Aorta (tissue), 5 donors: ENCODE results near the gene JAG2. TPM values are rescaled to one million over a fixed set of nuclear protein-coding genes. Genes with fewer than 3 reads are reported as not detected.

Source experiments
- ATAC-seq: fragments of 200-7000 bp; cut with Tn5 transposase; one replicate; pipeline ENCODE4 v1.9.1; 2022; ENCODE audit warnings: moderate library complexity; ENCODE audit not compliant: low FRiP score
- DNase-seq, 2 donors: peaks; one replicate each; pipeline ENCODE4 v3.0.0-alpha.2; 2020
- H3K27ac ChIP-seq, 2 donors: one replicate each; pipeline ENCODE4 v1.5.1; 2013; ENCODE audit warnings: low read length in 2 of 2, mild to moderate bottlenecking in 2 of 2, moderate library complexity in 2 of 2, control low read depth in 1 of 2, inconsistent platforms in 1 of 2, low read depth in 1 of 2
- H3K27me3 ChIP-seq, 2 donors: one replicate each; pipeline ENCODE4 v1.6.1; 2013; ENCODE audit warnings: control low read depth in 1 of 2, low read length in 1 of 2, mild to moderate bottlenecking in 1 of 2, moderate library complexity in 1 of 2; ENCODE audit not compliant: insufficient read depth in 2 of 2, control insufficient read depth in 1 of 2
- H3K36me3 ChIP-seq, 2 donors: one replicate each; pipeline ENCODE4 v1.6.1; 2013; ENCODE audit warnings: control low read depth in 1 of 2, low read length in 1 of 2, mild to moderate bottlenecking in 1 of 2; ENCODE audit not compliant: insufficient read depth in 2 of 2, control insufficient read depth in 1 of 2
- H3K4me1 ChIP-seq, 2 donors: one replicate each; pipeline ENCODE4 v1.6.1; 2013; ENCODE audit warnings: low read length in 2 of 2, control low read depth in 1 of 2, mild to moderate bottlenecking in 1 of 2, moderate library complexity in 1 of 2; ENCODE audit not compliant: insufficient read depth in 2 of 2, control insufficient read depth in 1 of 2
- H3K4me3 ChIP-seq, 2 donors: one replicate each; pipeline ENCODE4 v1.5.1; 2013; ENCODE audit warnings: low read length in 2 of 2, control low read depth in 1 of 2, mild to moderate bottlenecking in 1 of 2
- H3K9me3 ChIP-seq: one replicate; pipeline ENCODE4 v1.6.1; 2013; ENCODE audit warnings: mild to moderate bottlenecking, low read length; ENCODE audit not compliant: control insufficient read depth
- WGBS, 2 donors: extraction: QIAGEN DNeasy Blood & Tissue Kit; methylation state at CpG; one replicate each; pipeline ENCODE4 v1.1.7; 2013; 5-methylcytosine and 5-hydroxymethylcytosine counted together
- intact Hi-C, 2 donors: fragments of 100-400 bp; cut with DNase I; formaldehyde crosslinking; loops; one replicate each; pipeline versions ENCODE4 v1.14.2 to v1.15.0; 2022
- polyA plus RNA-seq, 2 donors: library from polyadenylated mRNA; stranded (reverse); fragments of 200-250 nt; gene quantifications; one replicate each; pipeline ENCODE4 v1.2.3, GENCODE V29; 2013
- total RNA-seq, 2 donors: library from RNA; stranded (reverse); fragmentation: NEBNext Ultra II Directional; extraction: Animal tissue kit (Norgen Biotek cat#: 25700); gene quantifications; one replicate each; pipeline ENCODE4 v1.2.1, GENCODE V29; 2021
- donor health status: healthy with polysubstance abuse.
- donor health status: Bipolar disorder and iron deficiency.
- donor health status: DM: no; HTN: no; CAD: no.
- donor health status: DM: no; HTN: no; CAD: no.
- donor health status: DM: yes; HTN: yes; CAD: no.

Gene JAG2
- total and polyA plus RNA-seq, 4 donors: 0.13 to 32.1 (median 8.1) TPM

DNA sequence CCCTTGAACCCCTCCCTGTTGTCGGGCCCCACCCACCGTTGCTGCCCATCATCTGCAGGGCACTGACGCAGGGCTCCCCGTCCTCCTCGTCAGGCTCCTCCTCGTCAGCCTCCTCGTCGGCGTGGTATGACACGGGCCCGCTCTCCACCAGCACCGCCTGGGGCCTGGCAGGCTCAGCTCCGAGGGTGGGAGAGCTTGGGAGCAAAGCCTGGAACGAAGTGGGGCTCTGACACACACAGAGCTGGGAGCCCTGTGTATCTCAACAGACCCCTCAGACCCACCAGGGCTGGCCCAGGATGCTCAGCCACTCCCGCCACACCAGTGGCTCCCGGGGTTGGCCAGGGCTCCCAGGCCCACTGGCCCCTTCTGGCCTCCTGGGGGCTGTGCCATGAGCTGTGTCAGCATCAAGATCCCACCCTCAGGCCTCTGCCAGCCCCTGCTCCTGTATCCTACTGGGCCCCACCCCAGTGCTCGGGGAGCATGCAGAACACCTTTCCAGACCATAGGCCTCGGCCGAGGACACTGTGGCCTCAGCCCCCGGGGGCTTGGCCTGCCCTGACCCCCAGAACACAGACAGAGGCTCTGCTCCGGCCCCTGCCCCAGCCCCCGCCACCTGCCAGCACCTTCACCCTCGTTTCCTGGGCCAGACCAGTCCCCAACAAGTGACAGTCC is 42.6 kb upstream of the JAG2 start:
- H3K9me3 ChIP-seq: no peaks in the 10 kb centered on the region
- H3K4me3 ChIP-seq: no peak overlapping the region
- intact Hi-C loops: loop anchor here in 1 of 2 donors (10.0 kb wide), 1 partner anchor 54 kb away; no protein-coding TSS in a partner anchor
- no peaks in the 10 kb centered on the region for H3K4me1 ChIP-seq
- ATAC-seq (no peak), DNase-seq (no peak)
- no peaks in the 10 kb centered on the region for H3K36me3 ChIP-seq
- WGBS, 2 donors: 91 to 92% methylated on average over 23 of the region's 23 CpGs
- no peaks in the 10 kb centered on the region for H3K27me3 ChIP-seq
- H3K27ac ChIP-seq: no peak overlapping the region

DNA sequence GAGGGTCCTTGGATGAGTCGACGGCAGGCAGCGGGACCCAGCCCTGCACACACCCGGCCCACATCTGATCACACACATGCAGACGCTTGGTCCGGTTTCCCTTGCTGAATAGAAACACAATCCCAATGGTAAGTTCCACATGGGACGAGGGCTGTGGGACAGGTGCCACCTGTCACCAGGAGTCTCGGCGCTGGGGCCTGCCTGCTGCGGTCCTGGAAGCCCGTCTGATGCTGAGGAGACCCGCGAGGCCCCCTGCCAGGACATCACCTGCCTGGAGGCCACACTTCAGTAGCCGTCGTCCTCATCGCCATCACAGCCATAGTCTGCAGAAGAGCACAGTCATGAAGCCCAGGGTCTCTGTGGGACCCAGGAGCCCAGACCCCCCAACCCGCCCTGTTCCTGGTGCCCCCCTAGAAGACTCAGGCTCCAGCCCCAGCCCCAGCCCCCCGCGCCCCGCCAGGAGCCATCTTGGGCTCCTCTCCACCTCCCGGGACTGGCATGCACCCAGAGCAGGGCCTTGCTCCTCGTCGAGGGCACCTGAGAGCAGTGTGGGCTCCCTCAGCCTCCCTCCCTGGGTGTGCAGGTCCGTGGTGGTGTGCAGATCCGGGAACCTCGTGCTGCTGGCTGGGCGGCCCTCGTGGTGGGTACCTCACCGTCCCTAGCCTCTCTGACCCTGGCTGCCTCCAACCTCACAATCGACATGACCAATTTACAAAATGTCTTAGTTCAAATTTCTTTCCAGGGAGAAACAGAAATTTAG is 41.9 kb upstream of the JAG2 start:
- Histone ChIP-seq H3K9me3 (no peaks in the 10 kb centered on the region), H3K4me1 (no peaks in the 10 kb centered on the region), H3K4me3 (no peak overlapping the region), H3K36me3 (no peaks in the 10 kb centered on the region), H3K27ac (no peak overlapping the region), H3K27me3 (no peaks in the 10 kb centered on the region)
- DNase-seq (no peak), ATAC-seq (no peak)
- intact Hi-C loops: loop anchor here in 1 of 2 donors (10.0 kb wide), 1 partner anchor 54 kb away; no protein-coding TSS in a partner anchor
- WGBS, 2 donors: 90 to 92% methylated on average over 30 of the region's 30 CpGs

DNA sequence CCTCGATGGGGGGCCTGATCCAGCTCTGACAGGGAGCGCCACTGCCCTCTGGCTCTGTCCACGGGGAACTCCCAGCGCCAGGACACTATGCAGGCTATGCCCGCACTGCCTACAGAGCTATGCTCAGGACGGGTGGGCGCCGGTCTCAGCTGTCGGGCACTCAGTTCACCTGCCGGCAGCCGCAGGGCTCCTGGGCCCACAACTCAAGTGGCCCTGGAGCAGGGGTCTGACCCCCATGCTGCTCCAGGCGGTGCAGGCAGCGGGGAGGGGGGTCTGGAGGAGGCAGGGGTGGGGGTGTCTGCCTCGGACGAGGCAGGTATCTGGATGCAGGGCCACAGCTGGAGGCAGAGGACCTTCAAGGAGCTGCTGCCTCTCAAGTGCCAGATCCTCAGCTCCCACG is 41.1 kb upstream of the JAG2 start:
- Histone ChIP-seq H3K4me1 (no peaks in the 10 kb centered on the region), H3K27ac (no peak overlapping the region), H3K4me3 (no peak overlapping the region), H3K9me3 (no peaks in the 10 kb centered on the region), H3K36me3 (no peaks in the 10 kb centered on the region), H3K27me3 (no peaks in the 10 kb centered on the region)
- DNase-seq: no peak
- ATAC-seq: no peak
- 93 to 95% methylated on average over 16 of the region's 16 CpGs for WGBS, 2 donors
- intact Hi-C loops: loop anchor here (10.0 kb wide), 3 partner anchors 55 to 325 kb away; partner anchors contain the start of gene TMEM121 (in 1 of the 2)

DNA sequence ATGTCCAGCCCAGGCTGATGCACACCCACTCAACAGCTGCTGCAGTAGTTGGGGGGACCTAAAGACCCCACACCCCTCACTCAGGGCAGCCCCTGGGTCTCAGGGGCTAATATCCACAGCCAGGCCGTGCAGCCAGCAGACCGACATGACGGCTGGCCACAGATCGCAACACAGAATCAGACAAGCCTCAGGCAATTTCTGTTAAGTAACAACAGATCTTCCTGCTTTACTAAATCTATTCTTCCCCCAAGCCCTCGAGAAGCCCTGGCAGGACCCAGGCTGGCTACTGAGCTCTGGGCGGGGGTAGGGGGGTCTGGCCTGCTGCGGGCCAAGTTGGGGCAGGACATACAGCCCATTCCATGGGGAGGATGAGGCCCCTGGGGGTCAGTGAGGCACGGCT is 40.5 kb upstream of the JAG2 start:
- 92 to 94% methylated on average over 8 of the region's 8 CpGs for WGBS, 2 donors
- Histone ChIP-seq H3K36me3 (no peaks in the 10 kb centered on the region), H3K27ac (no peak overlapping the region), H3K4me3 (no peak overlapping the region), H3K4me1 (no peaks in the 10 kb centered on the region), H3K9me3 (no peaks in the 10 kb centered on the region), H3K27me3 (no peaks in the 10 kb centered on the region)
- intact Hi-C loops: loop anchor here (10.0 kb wide), 2 partner anchors 316 to 326 kb away; partner anchors contain the start of gene TMEM121 (in 1 of the 2)
- ATAC-seq (no peak), DNase-seq (no peak)

DNA sequence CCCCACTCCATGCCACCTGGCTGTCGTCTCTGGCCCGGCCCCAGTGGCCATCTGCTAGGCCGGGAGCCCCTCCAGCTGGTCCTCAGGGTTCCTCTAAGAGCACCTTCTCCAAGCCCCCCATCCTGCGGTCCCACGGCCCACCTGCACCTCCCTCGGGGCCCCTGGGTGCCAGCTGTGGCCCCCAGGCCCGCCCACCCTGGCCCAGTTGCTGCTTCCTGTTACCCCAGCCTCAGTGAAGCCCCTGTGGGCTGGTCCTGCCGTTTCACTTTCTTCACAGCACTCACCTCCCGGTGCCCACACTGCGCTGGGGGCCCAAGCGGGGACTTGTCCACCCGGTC is 40.1 kb upstream of the JAG2 start:
- no peaks in the 10 kb centered on the region for H3K9me3 ChIP-seq
- H3K4me1 ChIP-seq: no peaks in the 10 kb centered on the region
- H3K36me3 ChIP-seq: no peaks in the 10 kb centered on the region
- intact Hi-C loops: loop anchor here (10.0 kb wide), 2 partner anchors 316 to 326 kb away; partner anchors contain the start of gene TMEM121 (in 1 of the 2)
- H3K4me3 ChIP-seq: no peak overlapping the region
- H3K27me3 ChIP-seq: no peaks in the 10 kb centered on the region
- WGBS, 2 donors: 92 to 100% methylated on average over 10 to 12 of the region's 12 CpGs
- no peak overlapping the region for H3K27ac ChIP-seq
- no peak for DNase-seq
- no peak for ATAC-seq

DNA sequence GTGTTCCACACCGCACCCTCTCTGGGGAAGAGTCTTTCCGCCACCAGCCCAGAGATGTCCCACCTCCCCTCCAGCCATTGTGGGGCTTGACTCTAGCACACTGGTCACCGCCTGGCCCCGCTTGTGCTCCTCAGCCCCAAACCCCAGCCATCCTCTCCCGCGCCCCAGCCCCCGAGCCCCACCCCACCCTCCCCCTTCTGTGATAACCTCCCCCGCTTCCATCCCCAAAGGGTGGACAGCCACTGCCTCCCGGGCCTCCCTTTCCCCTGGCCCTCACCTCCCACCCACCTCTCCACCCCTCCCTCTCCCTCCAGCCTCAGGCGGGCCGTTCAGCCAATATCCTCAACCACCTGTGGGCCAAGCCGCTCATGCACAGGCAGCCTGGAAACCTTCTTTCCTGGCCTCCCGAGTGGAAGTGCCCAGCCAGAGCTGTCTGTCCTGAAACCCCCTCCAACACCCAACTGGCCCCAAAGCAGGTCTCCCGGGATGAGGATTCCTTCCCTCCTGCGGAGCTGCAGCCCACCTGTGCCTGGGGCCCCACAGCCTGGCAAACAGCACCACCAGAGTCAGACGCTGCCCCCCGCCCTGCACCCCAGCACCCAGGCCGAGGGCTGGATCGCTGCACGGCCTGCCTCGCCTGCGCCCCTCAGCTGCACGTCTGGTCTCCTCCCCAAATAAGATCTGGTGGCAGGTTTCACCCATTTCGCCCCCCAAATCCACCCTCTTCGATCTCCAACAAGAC is 39.6 kb upstream of the JAG2 start:
- Histone ChIP-seq H3K27ac (no peak overlapping the region), H3K4me1 (no peaks in the 10 kb centered on the region), H3K4me3 (no peak overlapping the region), H3K27me3 (no peaks in the 10 kb centered on the region), H3K36me3 (no peaks in the 10 kb centered on the region), H3K9me3 (no peaks in the 10 kb centered on the region)
- intact Hi-C loops: loop anchor here (10.0 kb wide), 2 partner anchors 317 to 327 kb away; partner anchors contain the start of gene TMEM121 (in 1 of the 2)
- DNase-seq (no peak), ATAC-seq (no peak)
- 94% methylated on average over 25 of the region's 25 CpGs for WGBS, 2 donors

DNA sequence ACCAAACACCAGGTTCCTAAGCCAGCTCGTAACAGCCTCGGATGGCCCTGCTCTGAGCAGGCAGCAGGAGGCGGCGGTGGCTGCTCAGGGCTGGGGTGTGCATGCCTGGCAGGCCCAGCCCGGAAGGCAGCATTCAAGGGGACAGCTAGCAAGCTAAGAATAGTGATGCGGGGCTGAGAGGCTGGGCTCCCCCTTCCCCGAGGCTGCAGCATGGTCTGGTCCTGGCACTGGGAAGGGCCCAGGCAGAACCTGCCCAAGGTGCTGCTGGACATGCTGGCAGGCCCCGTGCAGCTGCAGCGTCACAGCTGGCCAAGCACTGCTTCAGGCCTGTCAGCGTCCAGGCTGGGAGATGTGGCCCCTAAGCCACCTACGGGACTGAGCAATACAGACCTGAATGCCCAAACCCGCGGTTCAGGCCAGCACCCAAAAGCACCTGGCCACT is 38.9 kb upstream of the JAG2 start:
- H3K27me3 ChIP-seq: no peaks in the 10 kb centered on the region
- no peaks in the 10 kb centered on the region for H3K9me3 ChIP-seq
- no peaks in the 10 kb centered on the region for H3K4me1 ChIP-seq
- WGBS, 2 donors: 76% methylated on average over 13 of the region's 13 CpGs
- H3K36me3 ChIP-seq: no peaks in the 10 kb centered on the region
- H3K4me3 ChIP-seq: no peak overlapping the region
- no peak for DNase-seq
- H3K27ac ChIP-seq: no peak overlapping the region
- ATAC-seq: no peak
- intact Hi-C loops: loop anchor here (10.0 kb wide), 2 partner anchors 317 to 327 kb away; partner anchors contain the start of gene TMEM121 (in 1 of the 2)

DNA sequence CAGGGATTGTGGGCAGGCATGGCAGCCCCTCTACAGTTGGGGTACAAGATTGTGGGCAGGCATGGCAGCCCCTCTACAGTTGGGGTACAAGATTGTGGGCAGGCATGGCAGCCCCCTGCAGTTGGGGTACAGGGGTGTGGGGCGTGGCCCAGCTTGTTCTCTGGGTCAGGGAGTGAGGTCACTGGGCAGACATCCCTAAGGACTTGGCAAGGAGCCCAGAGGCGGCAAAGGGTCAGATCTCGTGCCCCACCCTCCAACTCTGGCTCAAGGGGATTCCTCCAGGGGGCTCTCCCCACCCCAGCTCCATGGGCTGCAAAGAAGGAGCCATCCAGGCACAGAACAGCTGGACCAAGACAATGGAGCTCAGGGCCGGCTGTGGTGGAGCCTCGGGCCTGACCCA is 38.3 kb upstream of the JAG2 start:
- no peaks in the 10 kb centered on the region for H3K9me3 ChIP-seq
- no peak overlapping the region for H3K27ac ChIP-seq
- intact Hi-C loops: loop anchor here (10.0 kb wide), 2 partner anchors 318 to 328 kb away; partner anchors contain the start of gene TMEM121 (in 1 of the 2)
- no peaks in the 10 kb centered on the region for H3K36me3 ChIP-seq
- ATAC-seq: no peak
- no peaks in the 10 kb centered on the region for H3K27me3 ChIP-seq
- H3K4me1 ChIP-seq: no peaks in the 10 kb centered on the region
- 39 to 50% methylated on average over 4 to 5 of the region's 5 CpGs for WGBS, 2 donors
- no peak for DNase-seq
- H3K4me3 ChIP-seq: no peak overlapping the region
